H1 (cell line): ENCODE data around the gene ABHD12. TPM values are rescaled to one million over a fixed set of nuclear protein-coding genes. Genes with fewer than 3 reads are reported as not detected.

Experiments
- JUN ChIP-seq: IDR thresholded peaks from 2 replicates; pipeline ENCODE4 v1.6.1; 2011; ENCODE audit warnings: low read depth, mild to moderate bottlenecking, improper control_type of control experiment, low read length
- KDM4A ChIP-seq: IDR thresholded peaks from one replicate; pipeline ENCODE4 v1.7.1; 2012; ENCODE audit warnings: low read depth, mild to moderate bottlenecking, moderate library complexity, low read length, inconsistent platforms; ENCODE audit not compliant: severe bottlenecking
- SP2 ChIP-seq: IDR thresholded peaks from 2 replicates; pipeline ENCODE4 v1.6.1; 2012; ENCODE audit warnings: mild to moderate bottlenecking, low read length, inconsistent platforms
- polyA plus RNA-seq, 7 experiments: library from polyadenylated mRNA; depleted of rRNA in 3 of 7; stranded (reverse) in 5 of 7; unstranded in 2 of 7; fragments of >200 nt in 5 of 7; fragments of 200-250 nt in 2 of 7; gene quantifications; 1 replicate in 5 of 7; 2 replicates in 1 of 7; 4 replicates in 1 of 7; pipeline versions ENCODE4 v1.2.1 to v1.2.3, GENCODE V29; 2011 to 2013; ENCODE audit warnings: missing spikeins in 2 of 7, mixed read lengths in 2 of 7
- total RNA-seq: library from RNA; stranded (reverse); fragmentation: NEBNext Ultra II Directional; extraction: Animal tissue kit (Norgen Biotek cat#: 25700); gene quantifications from 2 replicates; pipeline ENCODE4 v1.2.1, GENCODE V29; 2021

Gene ABHD12
- total and polyA plus RNA-seq, 2 of the 8 experiments (the other 6 are each of a cell fraction or from before 2014, with no cell fraction given) = 31.3 to 59.5 TPM

GRCh38 chr20:25299806-25300205, 90.8 kb downstream of the ABHD12 start (continued):
- TF ChIP-seq KDM4A (no peak), JUN (no peak), SP2 (no peak)
